Measurements from ENCODE around the gene CEP85L.

The CEP85L gene

DNA sequence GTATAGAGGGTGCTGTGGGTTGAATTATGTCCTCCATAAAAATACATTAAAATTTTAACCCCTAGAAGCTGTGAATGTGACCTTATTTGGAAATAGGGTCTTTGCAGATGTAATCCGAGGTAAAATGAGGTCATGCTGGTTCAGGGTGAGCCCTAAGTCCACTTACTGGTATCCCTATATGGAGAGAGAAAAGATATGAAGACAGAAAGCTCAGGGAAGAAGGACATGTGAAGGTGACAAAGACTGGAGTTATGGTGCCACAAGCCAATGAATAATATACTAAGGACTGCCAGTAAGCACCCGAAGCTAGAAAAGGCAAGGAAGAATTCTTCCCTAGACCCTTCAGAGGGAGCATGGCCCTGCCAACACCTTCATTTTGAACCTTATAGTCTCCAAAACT, 53.1 kb downstream of the CEP85L start:
- H3K4me3 ChIP-seq (IDR thresholded peaks at IDR 0.05; ENCODE audit: insufficient read depth, low read depth, low read length), result no peak overlapping the region
- H3K4me2 ChIP-seq, result no peak overlapping the region
- H3K79me2 ChIP-seq (ENCODE audit: insufficient read depth, low read depth), result no peaks in the 10 kb centered on the region
- no peak overlapping the region for H3K27ac ChIP-seq
- no peaks in the 10 kb centered on the region for H4K20me1 ChIP-seq (ENCODE audit: insufficient read depth)
- H2AFZ ChIP-seq (ENCODE audit: low read depth), result no peak overlapping the region
- H3K36me3 ChIP-seq (ENCODE audit: insufficient read depth), result no peaks in the 10 kb centered on the region
- no peaks in the 10 kb centered on the region for H3K27me3 ChIP-seq (ENCODE audit: insufficient read depth, low read depth)
- H3K9ac ChIP-seq, result no peak overlapping the region
- no peaks in the 10 kb centered on the region for H3K4me1 ChIP-seq (ENCODE audit: low read depth, poor library complexity, severe bottlenecking)
- TF ChIP-seq, protein P1, sequence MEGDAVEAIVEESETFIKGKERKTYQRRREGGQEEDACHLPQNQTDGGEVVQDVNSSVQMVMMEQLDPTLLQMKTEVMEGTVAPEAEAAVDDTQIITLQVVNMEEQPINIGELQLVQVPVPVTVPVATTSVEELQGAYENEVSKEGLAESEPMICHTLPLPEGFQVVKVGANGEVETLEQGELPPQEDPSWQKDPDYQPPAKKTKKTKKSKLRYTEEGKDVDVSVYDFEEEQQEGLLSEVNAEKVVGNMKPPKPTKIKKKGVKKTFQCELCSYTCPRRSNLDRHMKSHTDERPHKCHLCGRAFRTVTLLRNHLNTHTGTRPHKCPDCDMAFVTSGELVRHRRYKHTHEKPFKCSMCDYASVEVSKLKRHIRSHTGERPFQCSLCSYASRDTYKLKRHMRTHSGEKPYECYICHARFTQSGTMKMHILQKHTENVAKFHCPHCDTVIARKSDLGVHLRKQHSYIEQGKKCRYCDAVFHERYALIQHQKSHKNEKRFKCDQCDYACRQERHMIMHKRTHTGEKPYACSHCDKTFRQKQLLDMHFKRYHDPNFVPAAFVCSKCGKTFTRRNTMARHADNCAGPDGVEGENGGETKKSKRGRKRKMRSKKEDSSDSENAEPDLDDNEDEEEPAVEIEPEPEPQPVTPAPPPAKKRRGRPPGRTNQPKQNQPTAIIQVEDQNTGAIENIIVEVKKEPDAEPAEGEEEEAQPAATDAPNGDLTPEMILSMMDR (conservative IDR thresholded peaks at IDR 0.05; ENCODE audit: low read depth, low read length), result no peak

DNA sequence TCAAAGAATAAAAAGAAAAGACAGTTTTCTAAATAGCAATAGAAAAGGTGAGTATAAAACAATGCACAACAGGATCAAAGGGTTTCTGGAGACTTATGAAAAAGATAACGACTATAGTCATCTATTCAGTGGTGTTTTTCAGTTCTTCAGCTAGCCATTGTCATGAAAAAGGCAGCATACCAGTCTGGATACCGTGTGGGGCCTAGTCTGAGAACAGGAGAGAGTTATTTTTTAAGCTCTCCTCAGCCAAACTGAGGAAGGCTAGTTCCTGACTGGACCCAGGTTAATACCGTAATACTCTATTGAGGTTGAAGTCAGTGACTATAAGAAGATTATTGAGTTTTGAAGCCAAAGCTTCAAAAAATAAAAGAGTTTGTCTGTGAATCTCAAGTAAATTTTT, 53.8 kb downstream of the CEP85L start:
- Histone ChIP-seq H3K79me2 (ENCODE audit: insufficient read depth, low read depth) (no peaks in the 10 kb centered on the region), H2AFZ (ENCODE audit: low read depth) (no peak overlapping the region), H3K4me1 (ENCODE audit: low read depth, poor library complexity, severe bottlenecking) (no peaks in the 10 kb centered on the region), H3K36me3 (ENCODE audit: insufficient read depth) (no peaks in the 10 kb centered on the region), H3K27ac (no peak overlapping the region), H4K20me1 (ENCODE audit: insufficient read depth) (no peaks in the 10 kb centered on the region), H3K9ac (no peak overlapping the region), H3K4me3 (IDR thresholded peaks at IDR 0.05; ENCODE audit: insufficient read depth, low read depth, low read length) (no peak overlapping the region), H3K27me3 (ENCODE audit: insufficient read depth, low read depth) (no peaks in the 10 kb centered on the region), H3K4me2 (no peak overlapping the region)
- TF ChIP-seq, protein P1 (conservative IDR thresholded peaks at IDR 0.05; ENCODE audit: low read depth, low read length), result no peak

DNA sequence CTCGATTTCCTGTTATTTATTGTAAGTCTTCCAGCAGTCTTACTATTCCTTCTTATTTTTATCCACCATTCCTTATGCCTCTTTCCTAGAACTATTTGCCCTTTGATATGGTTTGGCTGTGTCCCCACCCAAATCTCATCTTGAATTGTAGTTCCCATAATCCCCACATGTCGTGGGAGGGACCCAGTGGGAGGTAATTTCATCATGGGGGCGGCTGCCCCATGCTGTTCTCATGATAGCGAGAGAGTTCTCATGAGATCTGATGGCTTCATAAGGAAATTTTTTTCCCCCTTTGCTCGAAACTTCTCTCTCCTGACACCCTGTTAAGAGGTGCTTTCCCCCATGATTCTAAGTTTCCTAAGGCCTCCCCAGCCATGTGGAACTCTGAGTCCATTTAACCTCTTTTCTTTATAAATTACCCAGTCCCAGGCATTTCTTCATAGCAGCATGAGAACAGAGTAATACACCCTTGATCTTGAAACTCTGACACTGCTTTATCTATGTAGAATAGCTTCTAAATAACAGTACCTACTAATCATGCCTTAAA, 54.5 kb downstream of the CEP85L start:
- Histone ChIP-seq H4K20me1 (ENCODE audit: insufficient read depth) (no peaks in the 10 kb centered on the region), H2AFZ (ENCODE audit: low read depth) (no peak overlapping the region), H3K9ac (no peak overlapping the region), H3K36me3 (ENCODE audit: insufficient read depth) (no peaks in the 10 kb centered on the region), H3K4me3 (IDR thresholded peaks at IDR 0.05; ENCODE audit: insufficient read depth, low read depth, low read length) (no peak overlapping the region), H3K27me3 (ENCODE audit: insufficient read depth, low read depth) (no peaks in the 10 kb centered on the region), H3K79me2 (ENCODE audit: insufficient read depth, low read depth) (no peaks in the 10 kb centered on the region), H3K4me1 (ENCODE audit: low read depth, poor library complexity, severe bottlenecking) (no peaks in the 10 kb centered on the region), H3K4me2 (no peak overlapping the region), H3K27ac (no peak overlapping the region)
- TF ChIP-seq, protein P1 (conservative IDR thresholded peaks at IDR 0.05; ENCODE audit: low read depth, low read length), result no peak

DNA sequence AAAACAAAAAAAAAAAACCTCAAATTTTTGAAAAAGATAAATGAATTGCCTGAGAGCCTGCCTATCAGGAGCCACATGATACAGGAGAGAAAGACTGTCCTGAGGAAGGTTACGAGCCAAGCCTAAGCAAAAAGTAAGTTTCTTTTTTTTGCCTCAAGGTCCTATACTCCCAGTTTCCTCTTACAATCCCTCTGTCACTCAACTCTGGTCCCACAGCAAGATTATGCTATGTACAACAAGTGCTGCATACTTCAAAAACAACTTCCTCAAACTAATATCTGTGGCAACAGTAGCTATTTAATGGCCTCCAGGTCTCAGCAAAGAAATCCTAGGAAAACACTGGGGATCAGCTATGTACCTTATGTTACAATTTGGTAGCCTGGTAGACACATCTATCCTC, 56.5 kb downstream of the CEP85L start:
- H3K4me1 ChIP-seq (ENCODE audit: low read depth, poor library complexity, severe bottlenecking), result no peaks in the 10 kb centered on the region
- no peaks in the 10 kb centered on the region for H3K79me2 ChIP-seq (ENCODE audit: insufficient read depth, low read depth)
- no peak overlapping the region for H2AFZ ChIP-seq (ENCODE audit: low read depth)
- H3K36me3 ChIP-seq (ENCODE audit: insufficient read depth), result no peaks in the 10 kb centered on the region
- H3K4me2 ChIP-seq, result no peak overlapping the region
- H3K9ac ChIP-seq, result no peak overlapping the region
- H3K27me3 ChIP-seq (ENCODE audit: insufficient read depth, low read depth), result no peaks in the 10 kb centered on the region
- no peak overlapping the region for H3K27ac ChIP-seq
- H4K20me1 ChIP-seq (ENCODE audit: insufficient read depth), result no peaks in the 10 kb centered on the region
- H3K4me3 ChIP-seq (IDR thresholded peaks at IDR 0.05; ENCODE audit: insufficient read depth, low read depth, low read length), result no peak overlapping the region
- TF ChIP-seq, protein P1 (conservative IDR thresholded peaks at IDR 0.05; ENCODE audit: low read depth, low read length), result no peak

Measured in KMS-11 (cell line).